MM.1S (cell line): Measurements from ENCODE around the gene ADCY2.

Source experiments
- DNase-seq: peaks from one replicate; pipeline ENCODE4 v3.0.0-alpha.2; 2015
- H2AFZ ChIP-seq: fragments of 300-600 bp; sonication (generic); 2 replicates; pipeline ENCODE4 v1.6.0; 2016; ENCODE audit warnings: antibody characterized with exemption, low read length
- H3F3A ChIP-seq: fragments of 300-600 bp; sonication (generic); 2 replicates; pipeline ENCODE4 v1.6.1; 2016; ENCODE audit warnings: mild to moderate bottlenecking, antibody characterized with exemption, low read length, moderate library complexity, mixed read lengths; ENCODE audit not compliant: insufficient read depth
- H3K27ac ChIP-seq: fragments of 300-600 bp; sonication (generic); 2 replicates; pipeline ENCODE4 v1.5.1; 2016; ENCODE audit warnings: mild to moderate bottlenecking, low read length
- H3K27me3 ChIP-seq: fragments of 300-600 bp; sonication (generic); replicated peaks from 2 replicates; pipeline ENCODE4 v1.6.0; 2016; ENCODE audit warnings: low read length; ENCODE audit not compliant: insufficient read depth
- H3K36me3 ChIP-seq: fragments of 300-600 bp; sonication (generic); replicated peaks from 2 replicates; pipeline ENCODE4 v1.6.1; 2016; ENCODE audit warnings: mild to moderate bottlenecking, low read length, mixed read lengths; ENCODE audit not compliant: insufficient read depth
- H3K4me1 ChIP-seq: fragments of 300-600 bp; sonication (generic); 2 replicates; pipeline ENCODE4 v1.6.1; 2016; ENCODE audit warnings: low read length, mixed read lengths
- H3K4me2 ChIP-seq: fragments of 300-600 bp; sonication (generic); 2 replicates; pipeline ENCODE4 v1.6.0; 2016; ENCODE audit warnings: low read depth, low read length
- H3K4me3 ChIP-seq: fragments of 300-600 bp; sonication (generic); 2 replicates; pipeline ENCODE4 v1.5.1; 2016; ENCODE audit warnings: low read length, mixed read lengths
- H3K79me2 ChIP-seq: fragments of 300-600 bp; sonication (generic); 2 replicates; pipeline ENCODE4 v1.6.1; 2016; ENCODE audit warnings: mixed run types, low read length, mixed read lengths
- H3K9ac ChIP-seq: fragments of 300-600 bp; sonication (generic); 2 replicates; pipeline ENCODE4 v1.6.1; 2016; ENCODE audit warnings: low read length, mixed read lengths
- H3K9me2 ChIP-seq: fragments of 300-600 bp; sonication (generic); replicated peaks from 2 replicates; pipeline ENCODE4 v1.6.1; 2016; ENCODE audit warnings: mild to moderate bottlenecking, low read length, mixed read lengths; ENCODE audit not compliant: insufficient read depth
- H3K9me3 ChIP-seq: fragments of 300-600 bp; sonication (generic); replicated peaks from 2 replicates; pipeline ENCODE4 v1.6.1; 2016; ENCODE audit warnings: mild to moderate bottlenecking, low read length, mixed read lengths; ENCODE audit not compliant: insufficient read depth
- H4K20me1 ChIP-seq: fragments of 300-600 bp; sonication (generic); 2 replicates; pipeline ENCODE4 v1.6.1; 2016; ENCODE audit warnings: mild to moderate bottlenecking, low read length, moderate library complexity, mixed read lengths; ENCODE audit not compliant: insufficient read depth
- EZH2 ChIP-seq: fragments of 300-600 bp; sonication (generic); optimal IDR thresholded peaks from 2 replicates; pipeline ENCODE3; 2017; ENCODE audit warnings: low read depth, mild to moderate bottlenecking, antibody characterized with exemption, low read length, mixed read lengths
- EZH2phosphoT487 ChIP-seq: fragments of 300-600 bp; sonication (generic); IDR thresholded peaks from 2 replicates; pipeline ENCODE4 v1.6.1; 2018; ENCODE audit warnings: antibody characterized with exemption, low read length
- TF ChIP-seq, protein P1 (sequence below): fragments of 300-600 bp; sonication (generic); IDR thresholded peaks from 2 replicates; pipeline ENCODE4 v1.5.1; 2016; ENCODE audit warnings: antibody characterized with exemption, low read length, mixed read lengths

The ADCY2 gene

DNA sequence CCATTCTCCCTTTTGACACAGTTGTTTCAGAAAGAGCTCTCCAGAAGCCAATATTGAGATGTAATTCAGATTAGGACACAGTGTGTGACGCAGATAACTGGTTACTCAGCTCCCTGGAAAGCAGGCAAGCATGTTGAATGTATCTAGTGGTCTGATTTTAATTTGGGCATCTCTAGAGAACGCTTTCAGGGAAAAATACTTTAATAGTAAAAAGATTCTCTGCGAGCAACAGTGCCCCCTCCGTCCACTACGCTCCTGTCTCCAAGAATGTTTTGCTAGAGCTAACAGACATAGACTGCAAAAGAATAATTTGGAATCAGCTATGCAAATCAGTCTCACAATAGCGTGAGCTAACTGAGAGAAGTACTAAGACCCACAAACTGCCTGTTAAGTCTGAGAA is 431.7 kb downstream of the ADCY2 start:
- no peaks in the 10 kb centered on the region for H4K20me1 ChIP-seq
- H3K9me2 ChIP-seq = no peaks in the 10 kb centered on the region
- no peak overlapping the region for H3K4me2 ChIP-seq
- H3K9me3 ChIP-seq = no peaks in the 10 kb centered on the region
- H3K27ac ChIP-seq = no peak overlapping the region
- no peak overlapping the region for H2AFZ ChIP-seq
- H3K4me1 ChIP-seq = no peaks in the 10 kb centered on the region
- no peak overlapping the region for H3K9ac ChIP-seq
- DNase-seq = no peak
- H3K4me3 ChIP-seq = no peak overlapping the region
- TF ChIP-seq EZH2phosphoT487 (no peak), EZH2 (no peak)
- TF ChIP-seq, protein P1, sequence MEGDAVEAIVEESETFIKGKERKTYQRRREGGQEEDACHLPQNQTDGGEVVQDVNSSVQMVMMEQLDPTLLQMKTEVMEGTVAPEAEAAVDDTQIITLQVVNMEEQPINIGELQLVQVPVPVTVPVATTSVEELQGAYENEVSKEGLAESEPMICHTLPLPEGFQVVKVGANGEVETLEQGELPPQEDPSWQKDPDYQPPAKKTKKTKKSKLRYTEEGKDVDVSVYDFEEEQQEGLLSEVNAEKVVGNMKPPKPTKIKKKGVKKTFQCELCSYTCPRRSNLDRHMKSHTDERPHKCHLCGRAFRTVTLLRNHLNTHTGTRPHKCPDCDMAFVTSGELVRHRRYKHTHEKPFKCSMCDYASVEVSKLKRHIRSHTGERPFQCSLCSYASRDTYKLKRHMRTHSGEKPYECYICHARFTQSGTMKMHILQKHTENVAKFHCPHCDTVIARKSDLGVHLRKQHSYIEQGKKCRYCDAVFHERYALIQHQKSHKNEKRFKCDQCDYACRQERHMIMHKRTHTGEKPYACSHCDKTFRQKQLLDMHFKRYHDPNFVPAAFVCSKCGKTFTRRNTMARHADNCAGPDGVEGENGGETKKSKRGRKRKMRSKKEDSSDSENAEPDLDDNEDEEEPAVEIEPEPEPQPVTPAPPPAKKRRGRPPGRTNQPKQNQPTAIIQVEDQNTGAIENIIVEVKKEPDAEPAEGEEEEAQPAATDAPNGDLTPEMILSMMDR = no peak
- H3K79me2 ChIP-seq = no peaks in the 10 kb centered on the region
- H3K36me3 ChIP-seq = no peaks in the 10 kb centered on the region
- no peaks in the 10 kb centered on the region for H3F3A ChIP-seq
- no peaks in the 10 kb centered on the region for H3K27me3 ChIP-seq

- H3K27me3 ChIP-seq = no peaks in the 10 kb centered on the region
Observed at GRCh38 chr5:7828269-7828668, 432.3 kb downstream of the ADCY2 start.

DNA sequence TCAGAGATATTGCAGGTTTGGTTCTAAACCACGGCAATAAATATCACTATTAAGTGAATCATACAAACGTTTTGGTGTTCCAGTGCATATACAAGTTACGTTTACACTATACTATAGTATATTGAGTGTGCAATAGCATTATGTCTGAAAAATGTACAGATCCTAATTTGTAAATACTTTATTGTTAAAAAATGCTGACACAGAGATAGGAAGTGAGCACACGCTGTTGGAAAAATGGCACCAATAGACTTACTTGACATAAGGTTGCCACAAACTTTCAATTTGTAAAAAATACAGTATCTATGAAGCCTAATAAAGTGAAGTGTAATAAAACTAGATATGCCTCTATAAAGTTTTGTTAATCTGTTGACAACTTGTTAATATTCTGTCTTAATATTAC is 439.0 kb downstream of the ADCY2 start:
- H3K9ac ChIP-seq = no peak overlapping the region
- TF ChIP-seq EZH2 (no peak), EZH2phosphoT487 (no peak)
- TF ChIP-seq, protein P1 = no peak

More at GRCh38 chr5:7828269-7828668, 432.3 kb downstream of the ADCY2 start:
- H2AFZ ChIP-seq = no peak overlapping the region
- no peak for DNase-seq
- H3K4me3 ChIP-seq = no peak overlapping the region
- TF ChIP-seq EZH2phosphoT487 (no peak), EZH2 (no peak)
- TF ChIP-seq, protein P1 = no peak
- no peak overlapping the region for H3K4me2 ChIP-seq
- no peaks in the 10 kb centered on the region for H3K9me2 ChIP-seq
- no peak overlapping the region for H3K27ac ChIP-seq
- no peaks in the 10 kb centered on the region for H3K79me2 ChIP-seq
- H3F3A ChIP-seq = no peaks in the 10 kb centered on the region
- H3K36me3 ChIP-seq = no peaks in the 10 kb centered on the region
- no peak overlapping the region for H3K9ac ChIP-seq
- H3K4me1 ChIP-seq = no peaks in the 10 kb centered on the region
- H3K9me3 ChIP-seq = no peaks in the 10 kb centered on the region
- no peaks in the 10 kb centered on the region for H4K20me1 ChIP-seq

More for the DNA sequence above, 439.0 kb downstream of the ADCY2 start:
- H3K4me3 ChIP-seq = no peak overlapping the region
- H2AFZ ChIP-seq = no peak overlapping the region
- H3K9me2 ChIP-seq = no peaks in the 10 kb centered on the region
- H4K20me1 ChIP-seq = no peaks in the 10 kb centered on the region
- no peaks in the 10 kb centered on the region for H3K9me3 ChIP-seq
- no peaks in the 10 kb centered on the region for H3K27me3 ChIP-seq
- DNase-seq = no peak
- no peaks in the 10 kb centered on the region for H3K79me2 ChIP-seq
- no peaks in the 10 kb centered on the region for H3K4me1 ChIP-seq
- no peak overlapping the region for H3K27ac ChIP-seq
- H3F3A ChIP-seq = no peaks in the 10 kb centered on the region
- H3K36me3 ChIP-seq = no peaks in the 10 kb centered on the region
- H3K4me2 ChIP-seq = no peak overlapping the region
